B cell (primary cell): ENCODE data around the gene ABCC5.

Experiments used
- CTCF ChIP-seq: fragments of 200-600 bp; IDR thresholded peaks from one replicate; pipeline ENCODE4 v1.8.0; 2022; ENCODE audit warnings: antibody characterized with exemption, mild to moderate bottlenecking
- EZH2 ChIP-seq: IDR thresholded peaks from 2 replicates; pipeline ENCODE4 v1.6.1; 2012; ENCODE audit warnings: borderline replicate concordance, low read depth, mild to moderate bottlenecking, moderate library complexity, low read length; ENCODE audit not compliant: insufficient read depth, poor library complexity, severe bottlenecking

GRCh38 chr3:183937601-183938286, 79.9 kb downstream of the ABCC5 start:
- TF ChIP-seq CTCF (no peak), EZH2 (no peak)
